Stimulated activated CD4-positive, alpha-beta T cell treated with anti-CD3 and anti-CD28 coated beads, Interleukin-15, amount 100 ng/mL, for 1 hour (primary cell): Measurements from ENCODE around the gene SCEL.
"Not testable (repeated sequence)": the region's sequence is repeated elsewhere in the genome, so short reads cannot be mapped to it uniquely, and the experiment has no call there.

Experiments
- DNase-seq, 2 donors: peaks; one replicate each; pipeline ENCODE4 v3.0.0-alpha.2; 2020; ENCODE audit warnings: low read depth in 1 of 2, low spot score in 1 of 2

SCEL gene

DNA sequence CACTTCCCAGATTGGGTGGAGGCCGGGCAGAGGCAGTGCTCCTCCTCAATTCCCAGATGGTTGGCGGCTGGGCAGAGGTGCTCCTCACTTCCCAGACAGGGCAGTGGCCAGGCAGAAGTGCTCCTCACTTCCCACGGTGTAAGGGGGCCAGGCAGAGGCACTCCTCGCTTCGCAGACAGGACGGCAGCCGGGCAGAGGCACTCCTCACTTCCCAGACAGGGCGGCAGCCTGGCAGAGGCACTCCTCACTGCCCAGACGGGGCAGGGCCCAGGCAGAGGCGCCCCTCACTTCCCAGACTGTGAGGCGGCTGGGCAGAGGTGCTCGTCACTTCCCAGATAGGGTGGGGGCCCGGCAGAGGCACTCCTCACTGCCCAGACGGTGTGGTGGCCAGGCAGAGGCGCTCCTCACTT, 125.3 kb downstream of the SCEL start:
- DNase-seq, result no peak

DNA sequence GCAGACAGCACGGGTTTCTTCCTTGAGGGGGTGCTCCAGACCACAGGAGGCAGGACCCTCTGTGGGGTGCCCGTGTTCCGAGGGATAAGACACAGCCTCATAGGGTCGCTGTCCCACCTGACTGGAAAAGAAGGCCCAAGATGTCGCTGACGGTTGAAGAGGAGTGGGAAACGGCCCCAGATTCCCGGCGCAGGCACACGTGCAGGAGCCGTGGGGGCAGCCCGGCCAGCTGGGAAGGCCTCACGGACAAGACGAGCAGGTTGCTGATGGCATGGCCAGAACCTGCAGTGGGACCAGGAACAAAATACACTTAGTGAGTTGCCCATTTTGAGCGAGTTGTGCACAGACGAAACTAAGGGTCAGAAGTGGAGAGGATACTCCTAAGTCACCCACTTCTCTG, 126.8 kb downstream of the SCEL start:
- DNase-seq, result not testable (repeated sequence)

DNA sequence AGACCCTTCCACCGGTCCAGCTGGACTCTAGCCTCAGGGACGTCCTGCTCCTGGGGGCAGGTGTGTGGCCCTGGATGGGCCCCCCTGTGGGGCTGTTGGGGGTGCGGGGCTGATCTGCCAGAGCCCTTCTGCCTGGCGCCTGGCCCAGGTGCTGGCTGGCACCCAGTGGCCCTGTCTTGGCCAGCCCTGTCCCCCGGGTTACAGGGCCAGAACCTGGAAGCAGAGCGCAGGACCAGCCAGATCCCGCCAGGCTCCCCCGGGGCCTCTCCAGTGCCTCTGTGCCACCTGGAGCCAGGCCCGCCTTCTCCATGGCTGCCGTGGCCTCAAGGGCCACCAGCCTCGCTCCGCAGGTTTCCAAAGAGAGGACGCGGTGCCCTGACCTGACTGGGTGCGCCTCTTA, 127.3 kb downstream of the SCEL start:
- not testable (repeated sequence) for DNase-seq

DNA sequence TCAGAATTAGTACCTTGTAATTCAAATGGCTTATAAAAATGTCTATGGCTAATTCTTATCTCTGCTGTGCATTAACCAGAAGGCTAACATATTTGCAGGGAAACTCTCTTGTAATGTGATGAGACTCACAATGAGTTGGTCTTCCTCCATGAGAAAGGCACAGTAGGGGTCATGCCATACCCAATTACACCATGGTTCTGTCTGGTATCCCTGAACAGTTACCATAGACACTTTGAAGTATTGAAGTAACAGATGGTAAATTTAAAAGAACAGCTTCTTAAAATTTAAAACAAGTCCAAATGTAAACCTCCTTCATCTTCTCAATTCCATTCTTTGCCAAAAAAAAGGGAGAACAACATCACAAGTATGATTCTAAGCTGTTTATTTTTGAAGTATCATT, 139.3 kb downstream of the SCEL start:
- no peak for DNase-seq

DNA sequence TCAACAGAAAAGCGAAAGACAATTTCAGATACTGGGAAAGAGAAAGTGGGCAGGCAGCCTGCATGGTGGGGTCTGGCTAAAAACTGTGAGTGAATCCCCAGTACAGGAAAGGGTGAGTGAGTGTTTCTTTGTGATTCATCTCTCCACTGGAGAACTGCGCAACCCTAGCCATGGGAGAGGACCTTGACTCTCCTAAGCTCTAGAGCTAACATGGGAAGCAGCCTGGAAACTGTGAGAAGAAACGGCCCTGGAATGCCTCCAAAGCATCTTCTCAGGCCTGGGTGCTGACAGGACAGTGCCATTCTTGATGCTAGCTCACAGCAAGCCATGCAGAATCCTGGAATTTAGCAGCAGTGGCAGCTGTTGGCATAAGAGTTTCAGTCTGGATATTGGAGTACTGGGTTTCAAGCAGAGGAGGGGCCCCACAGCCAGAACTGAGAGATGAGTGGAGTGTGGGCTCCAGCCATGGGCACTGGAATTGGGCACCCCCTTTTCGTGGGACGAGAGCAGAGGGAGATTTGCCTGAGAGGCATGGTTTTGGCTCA, 143.3 kb downstream of the SCEL start:
- no peak for DNase-seq

DNA sequence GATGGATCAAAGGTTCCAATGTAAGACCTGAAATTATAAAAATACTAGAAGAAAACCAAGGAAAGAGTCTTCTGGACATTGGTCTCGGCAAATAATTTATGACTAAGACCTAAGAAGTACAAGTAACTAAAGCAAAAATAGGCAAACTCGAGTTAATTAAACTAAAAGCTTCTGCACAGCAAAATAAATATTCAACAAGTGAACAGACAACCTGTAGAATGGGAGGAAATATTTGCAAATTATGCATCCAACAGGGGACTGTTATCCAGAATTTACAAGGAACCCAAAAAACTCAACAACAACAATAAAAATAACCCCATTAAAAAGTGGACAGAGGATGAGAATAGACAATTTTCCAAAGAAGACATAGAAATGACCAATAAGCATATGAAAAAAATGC, 152.3 kb downstream of the SCEL start:
- DNase-seq, result no peak

DNA sequence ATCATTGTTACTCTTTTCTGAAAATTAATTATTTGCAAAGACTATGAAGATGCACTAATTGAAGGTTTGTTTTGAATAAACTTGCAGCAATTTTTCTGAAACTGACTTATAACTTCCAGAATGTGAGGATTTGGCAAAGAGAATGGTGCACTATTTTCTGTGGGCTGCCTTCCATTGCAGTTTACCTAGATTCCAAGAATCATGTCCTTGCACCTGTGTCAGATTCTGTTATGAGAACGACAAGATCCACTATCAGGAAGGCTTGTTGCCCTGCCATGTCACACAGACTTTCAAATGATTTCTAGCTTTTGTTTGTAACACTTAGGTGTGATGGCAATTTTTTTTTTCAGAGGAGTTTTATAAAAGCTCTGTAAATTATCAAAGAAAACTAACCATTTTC, 156.4 kb downstream of the SCEL start:
- no peak for DNase-seq

DNA sequence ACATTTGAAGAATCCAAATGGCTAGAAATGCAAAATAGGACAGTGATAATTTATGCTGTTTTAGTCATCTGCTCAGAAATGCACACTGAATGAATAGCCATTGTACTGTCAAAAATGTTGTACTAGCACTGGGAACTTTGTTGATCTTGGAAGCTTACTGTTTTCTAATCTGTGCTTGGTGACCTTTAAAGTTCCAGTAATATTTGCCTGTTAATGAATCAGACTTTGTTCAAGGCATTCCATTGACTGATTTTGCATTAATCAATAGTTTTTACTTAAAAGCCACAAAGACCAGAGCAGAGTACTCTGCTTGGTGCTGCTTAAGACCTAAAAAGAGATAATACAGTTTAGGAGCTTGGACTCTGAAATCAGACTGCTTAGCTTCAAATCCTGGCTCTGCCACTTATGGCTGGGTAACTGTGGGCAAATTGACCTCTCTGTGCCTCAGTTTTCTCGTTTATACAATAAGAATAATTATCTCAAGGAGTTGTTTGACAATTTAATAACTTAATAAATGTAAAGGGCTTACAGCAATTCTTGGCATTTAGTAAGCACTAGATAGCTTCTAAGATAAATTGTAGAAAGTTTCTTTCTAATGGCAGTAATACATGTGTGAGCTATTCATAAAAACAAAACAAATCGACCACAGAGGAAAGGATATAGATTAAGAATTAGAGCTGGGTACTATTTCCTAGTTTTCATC, 157.4 kb downstream of the SCEL start:
- DNase-seq, result no peak

DNA sequence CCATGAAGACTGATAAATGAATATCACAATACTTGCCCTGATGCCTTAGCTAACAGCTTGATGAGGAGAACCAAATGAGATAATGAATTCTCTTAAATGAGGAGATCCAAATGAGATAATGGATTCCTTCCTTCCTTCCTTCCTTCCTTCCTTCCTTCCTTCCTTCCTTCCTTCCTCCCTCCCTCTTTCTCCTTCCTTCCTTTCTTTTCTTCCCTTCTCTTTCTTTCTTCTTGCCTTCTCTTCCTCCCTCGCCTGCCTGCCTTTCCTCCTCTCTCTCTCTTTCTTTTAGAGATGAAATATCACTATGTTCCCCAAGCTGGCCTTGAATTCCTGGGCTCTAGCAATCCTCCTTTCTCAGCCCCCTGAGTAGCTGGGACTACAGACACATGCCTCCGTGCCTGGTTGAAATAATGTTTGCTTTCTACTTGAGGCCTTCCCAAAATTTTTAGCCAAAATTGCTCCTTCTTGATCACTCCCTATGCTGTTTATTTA, 158.0 kb downstream of the SCEL start:
- DNase-seq, result no peak
